ENCODE results near the gene SH3D21.

SH3D21 gene

DNA sequence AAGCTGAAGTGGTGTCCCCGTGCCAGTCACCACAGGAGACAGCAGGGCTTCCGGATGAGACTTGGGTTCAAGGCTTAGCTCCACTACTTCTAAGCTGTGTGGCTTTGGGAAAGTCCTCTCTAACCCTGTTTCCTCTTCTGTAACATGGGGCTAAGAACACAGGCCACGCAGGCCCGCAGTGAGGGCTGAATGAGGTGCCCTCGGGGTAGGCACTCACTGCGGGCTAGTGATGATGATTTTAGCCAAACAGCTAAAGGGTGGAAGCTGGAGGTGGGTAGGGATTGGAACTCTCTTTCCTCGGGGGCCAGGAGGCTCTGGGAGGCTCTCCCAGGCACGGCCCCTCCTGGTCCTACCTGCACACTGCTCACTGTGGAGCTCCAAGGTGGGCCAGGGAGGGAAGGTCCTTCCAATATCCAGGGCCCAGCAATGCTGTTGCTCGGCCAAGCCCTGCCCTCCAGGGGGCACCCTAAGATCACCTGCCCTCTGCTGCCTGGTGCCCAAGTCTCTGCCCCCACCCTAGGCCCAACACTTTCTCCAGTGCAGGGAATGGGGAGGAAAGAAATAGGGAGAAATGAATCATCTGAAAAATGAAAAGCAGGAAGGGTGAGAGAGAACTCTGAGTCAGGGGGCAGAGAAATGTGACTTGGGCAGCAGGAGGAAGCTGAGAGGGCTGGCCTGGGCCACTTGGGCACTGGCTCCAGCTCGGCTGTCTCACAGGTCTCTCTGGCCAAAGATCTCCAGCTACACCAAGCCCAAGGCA is 36.4 kb downstream of the SH3D21 start:
- peak; percentile 14 for DNase-seq
- TF ChIP-seq CTCF (IDR thresholded peaks at IDR 0.05; ENCODE audit: low read length) (peak; percentile 58), EZH2phosphoT487 (IDR thresholded peaks at IDR 0.05; ENCODE audit: low read length) (no peak)
- Histone ChIP-seq H3K4me3 (ENCODE audit: low read length) (no peak overlapping the region), H2AFZ (ENCODE audit: low read length) (no peak overlapping the region), H3K9me3 (replicated peaks; ENCODE audit: insufficient read depth, low read length) (no peaks in the 10 kb centered on the region), H3K27ac (ENCODE audit: low read length) (no peak overlapping the region), H3K36me3 (replicated peaks; ENCODE audit: insufficient read depth, low read length) (no peaks in the 10 kb centered on the region), H3K9me2 (replicated peaks; ENCODE audit: insufficient read depth, low read length) (no peaks in the 10 kb centered on the region), H3F3A (ENCODE audit: insufficient read depth, low read length) (no peaks in the 10 kb centered on the region), H3K4me1 (ENCODE audit: low read length) (no peaks in the 10 kb centered on the region), H3K9ac (ENCODE audit: low read length) (no peak overlapping the region), H4K20me1 (ENCODE audit: insufficient read depth, low read length) (no peaks in the 10 kb centered on the region), H3K79me2 (ENCODE audit: low read length) (no peaks in the 10 kb centered on the region), H3K27me3 (replicated peaks; ENCODE audit: insufficient read depth, low read length) (no peaks in the 10 kb centered on the region), H3K4me2 (ENCODE audit: low read depth, low read length) (no peak overlapping the region)

- no peaks in the 10 kb centered on the region for H4K20me1 ChIP-seq (ENCODE audit: insufficient read depth, low read length)
- no peaks in the 10 kb centered on the region; the same call in 1 of the 2 replicates for H3K36me3 ChIP-seq (replicated peaks; ENCODE audit: insufficient read depth, low read length)
- H3K4me2 ChIP-seq (ENCODE audit: low read depth, low read length) = no peak overlapping the region
Observed at GRCh38 chr1:36343651-36344394, 37.7 kb downstream of the SH3D21 start.

DNA sequence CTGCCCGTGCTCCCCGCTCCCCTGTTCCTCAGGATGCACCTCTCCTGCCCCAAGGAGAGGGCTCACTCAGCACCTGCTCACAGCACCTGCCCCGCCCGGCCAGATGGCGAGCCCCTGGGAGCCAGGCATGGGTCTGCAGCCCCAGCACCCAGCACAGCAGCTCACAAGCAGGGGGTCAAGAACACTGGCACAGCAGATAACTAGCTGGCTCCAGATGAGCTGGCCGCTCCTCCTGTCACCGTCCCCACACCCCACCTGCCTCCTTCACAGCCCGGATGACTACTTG is 38.2 kb downstream of the SH3D21 start:
- no peak overlapping the region for H3K27ac ChIP-seq (ENCODE audit: low read length)
- no peaks in the 10 kb centered on the region for H3K79me2 ChIP-seq (ENCODE audit: low read length)
- H3K9ac ChIP-seq (ENCODE audit: low read length) = no peak overlapping the region
- H3K27me3 ChIP-seq (replicated peaks; ENCODE audit: insufficient read depth, low read length) = no peaks in the 10 kb centered on the region
- H3K36me3 ChIP-seq (replicated peaks; ENCODE audit: insufficient read depth, low read length) = no peaks in the 10 kb centered on the region; the same call in 1 of the 2 replicates
- no peak for DNase-seq
- H3F3A ChIP-seq (ENCODE audit: insufficient read depth, low read length) = no peaks in the 10 kb centered on the region
- H3K9me2 ChIP-seq (replicated peaks; ENCODE audit: insufficient read depth, low read length) = no peaks in the 10 kb centered on the region
- H3K9me3 ChIP-seq (replicated peaks; ENCODE audit: insufficient read depth, low read length) = no peaks in the 10 kb centered on the region
- no peaks in the 10 kb centered on the region for H4K20me1 ChIP-seq (ENCODE audit: insufficient read depth, low read length)
- no peaks in the 10 kb centered on the region for H3K4me1 ChIP-seq (ENCODE audit: low read length)
- H3K4me2 ChIP-seq (ENCODE audit: low read depth, low read length) = no peak overlapping the region
- no peak for TF ChIP-seq EZH2phosphoT487 (IDR thresholded peaks at IDR 0.05; ENCODE audit: low read length)
- no peak for TF ChIP-seq CTCF (IDR thresholded peaks at IDR 0.05; ENCODE audit: low read length)
- no peak for TF ChIP-seq EZH2 (optimal IDR thresholded peaks at IDR 0.05; ENCODE audit: low read depth, low read length)
- H2AFZ ChIP-seq (ENCODE audit: low read length) = no peak overlapping the region
- H3K4me3 ChIP-seq (ENCODE audit: low read length) = no peak overlapping the region

More at GRCh38 chr1:36343651-36344394, 37.7 kb downstream of the SH3D21 start:
- TF ChIP-seq EZH2 (optimal IDR thresholded peaks at IDR 0.05; ENCODE audit: low read depth, low read length) (no peak), EZH2phosphoT487 (IDR thresholded peaks at IDR 0.05; ENCODE audit: low read length) (no peak), CTCF (IDR thresholded peaks at IDR 0.05; ENCODE audit: low read length) (no peak)
- Histone ChIP-seq H3K9ac (ENCODE audit: low read length) (no peak overlapping the region), H2AFZ (ENCODE audit: low read length) (no peak overlapping the region), H3K4me1 (ENCODE audit: low read length) (no peaks in the 10 kb centered on the region), H3K27me3 (replicated peaks; ENCODE audit: insufficient read depth, low read length) (no peaks in the 10 kb centered on the region), H3K79me2 (ENCODE audit: low read length) (no peaks in the 10 kb centered on the region), H3K9me2 (replicated peaks; ENCODE audit: insufficient read depth, low read length) (no peaks in the 10 kb centered on the region), H3F3A (ENCODE audit: insufficient read depth, low read length) (no peaks in the 10 kb centered on the region), H3K9me3 (replicated peaks; ENCODE audit: insufficient read depth, low read length) (no peaks in the 10 kb centered on the region), H3K4me3 (ENCODE audit: low read length) (no peak overlapping the region), H3K27ac (ENCODE audit: low read length) (no peak overlapping the region)
- no peak for DNase-seq
